Measurements from ENCODE around the gene SCAF11. TPM values are rescaled to one million over a fixed set of nuclear protein-coding genes. Genes with fewer than 3 reads are reported as not detected.
A peak's percentile ranks its signal among the peaks of the same experiment; 100 is the strongest.

SCAF11 gene
- total and polyA plus RNA-seq, 10 of the 15 experiments (the other 5 are each of a cell fraction or from before 2014, with no cell fraction given) = 42.0 to 153 (median 100) TPM

- TF ChIP-seq REST (IDR thresholded peaks at IDR 0.05; ENCODE audit: low read depth, low read length) (no peak), RUNX3 (IDR thresholded peaks at IDR 0.05; ENCODE audit: low read length) (no peak; the same call in 1 of the 2 replicates), POU2F2 (IDR thresholded peaks at IDR 0.05; ENCODE audit: borderline replicate concordance, low read depth, low read length) (peak; percentile 76), RAD21 (IDR thresholded peaks at IDR 0.05; ENCODE audit: insufficient read depth, low read depth, low read length) (peak; percentile 88), KAT2A (conservative IDR thresholded peaks at IDR 0.05; ENCODE audit: control insufficient read depth, low read depth, low read length) (no peak), HDAC2 (IDR thresholded peaks at IDR 0.05) (no peak), SKIL (IDR thresholded peaks at IDR 0.05; ENCODE audit: low read depth, poor library complexity, severe bottlenecking) (no peak), JUNB (IDR thresholded peaks at IDR 0.05) (no peak), TARDBP (IDR thresholded peaks at IDR 0.05; ENCODE audit: borderline replicate concordance) (no peak), RB1 (IDR thresholded peaks at IDR 0.05; ENCODE audit: borderline replicate concordance) (peak; percentile 32; the same call in 1 of the 2 replicates), RELA (IDR thresholded peaks at IDR 0.05; ENCODE audit: borderline replicate concordance, partially characterized antibody) (peak; percentile 88), IKZF2 (IDR thresholded peaks at IDR 0.05) (peak in 1 of 2 experiments; percentile 23; a peak in 2 of 4 replicates), PRDM15 (CRISPR knock-in tag; IDR thresholded peaks at IDR 0.05) (no peak), E2F4 (IDR thresholded peaks at IDR 0.05; ENCODE audit: low read depth, low read length) (no peak), HSF1 (IDR thresholded peaks at IDR 0.05; ENCODE audit: low read depth, low read length) (no peak), BHLHE40 (IDR thresholded peaks at IDR 0.05; ENCODE audit: borderline replicate concordance in 1 of 2, low read depth in 2 of 2, low read length in 1 of 2) (peak; percentile 94 to 96), RCOR1 (conservative IDR thresholded peaks at IDR 0.05; ENCODE audit: low read depth, low read length) (no peak)
These were observed at the start of gene SCAF11 (continued) for GRCh38 chr12:45990468-45991283.
